A673 (cell line): ENCODE data around the gene HCAR3.
"Not testable (repeated sequence)": the region's sequence is repeated elsewhere in the genome, so short reads cannot be mapped to it uniquely, and the experiment has no call there.

Source experiments
- CTCF ChIP-seq: fragments of 300-800, 200-600 bp; sonication (generic); conservative IDR thresholded peaks from 2 replicates; pipeline ENCODE4 v1.5.1; 2017; ENCODE audit warnings: low read depth, mild to moderate bottlenecking, antibody characterized with exemption, low read length, moderate library complexity, mixed read lengths
- EZH2 ChIP-seq: fragments of 200-600 bp; sonication (generic); IDR thresholded peaks from 2 replicates; pipeline ENCODE4 v1.6.1; 2017; ENCODE audit warnings: borderline replicate concordance, low read depth, mild to moderate bottlenecking, mixed read lengths, antibody characterized with exemption, low read length; ENCODE audit not compliant: poor library complexity, severe bottlenecking

- not testable (repeated sequence) for TF ChIP-seq EZH2, CTCF
These were observed 12.8 kb downstream of the HCAR3 start for GRCh38 chr12:122703841-122704240.
